GM10248 (cell line): ENCODE results near the gene SHQ1.
"Not testable (repeated sequence)": the region's sequence is repeated elsewhere in the genome, so short reads cannot be mapped to it uniquely, and the experiment has no call there.

ENCODE experiments used
- CTCF ChIA-PET: fragments of 300-600 bp; sonication (Branson Sonifier 250); formaldehyde crosslinking; extraction: SDS; loops from one replicate; lab custom pipeline; 2021; ENCODE audit warnings: antibody characterized with exemption; lab: Yijun Ruan, JAX
- POLR2A ChIA-PET: fragments of 350-650 bp; sonication (Branson Sonifier 250); formaldehyde crosslinking; extraction: SDS; loops from one replicate; lab custom pipeline; 2020; ENCODE audit warnings: antibody characterized with exemption; lab: Yijun Ruan, JAX
- DNase-seq: peaks from one replicate; pipeline ENCODE4 v3.0.0; 2012; ENCODE audit errors: extremely low spot score
- CTCF ChIP-seq: IDR thresholded peaks from 2 replicates; pipeline ENCODE4 v1.5.1; 2012; ENCODE audit warnings: mild to moderate bottlenecking, low read depth; ENCODE audit errors: extremely low read depth, missing control alignments, control extremely low read depth

SHQ1 gene

DNA sequence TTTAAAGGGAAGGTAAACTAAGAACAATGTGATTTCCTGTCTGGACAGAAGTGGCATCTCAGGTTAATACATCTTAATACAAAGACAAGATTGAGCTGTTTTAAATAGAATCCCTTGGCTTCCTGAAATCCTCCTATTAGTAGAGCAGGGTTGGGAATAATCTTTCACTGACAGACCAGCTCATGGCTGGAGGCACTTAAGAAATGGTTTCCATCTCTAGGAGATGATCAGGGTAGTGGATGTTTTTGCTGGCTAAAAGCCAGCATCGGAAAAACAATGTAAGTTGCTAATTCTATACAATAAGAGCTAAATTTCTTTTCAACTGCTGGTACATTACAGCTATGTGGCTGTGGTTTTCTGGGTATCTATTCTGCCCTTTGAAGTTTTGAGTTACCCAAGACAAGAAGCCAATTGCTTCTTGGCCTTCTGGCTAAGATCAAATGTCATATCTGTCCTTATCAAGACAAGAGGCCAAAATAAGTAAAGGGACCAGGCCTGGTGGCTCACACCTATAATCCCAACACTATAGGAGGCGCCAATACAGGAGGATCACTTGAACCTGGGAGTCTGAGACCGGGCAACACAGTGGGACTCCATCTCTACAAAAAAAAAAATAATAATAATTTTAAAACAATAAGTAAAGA is 49.6 kb downstream of the SHQ1 start:
- ChIA-PET POLR2A (no interaction called here), CTCF (interaction anchor here (0.9 to 2.0 kb wide), 5 partner anchors 10 to 923 kb away, joined by 3 to 7 read pairs (median 4); no protein-coding TSS in a partner anchor)
- no peak for DNase-seq
- TF ChIP-seq CTCF = no peak

- CTCF ChIA-PET = interaction anchor here (0.9 to 2.0 kb wide), 5 partner anchors 11 to 922 kb away, joined by 3 to 7 read pairs (median 4); no protein-coding TSS in a partner anchor
- POLR2A ChIA-PET = no interaction called here
- TF ChIP-seq CTCF = no peak
- no peak for DNase-seq
Observed at GRCh38 chr3:72797773-72798543, 50.3 kb downstream of the SHQ1 start.

DNA sequence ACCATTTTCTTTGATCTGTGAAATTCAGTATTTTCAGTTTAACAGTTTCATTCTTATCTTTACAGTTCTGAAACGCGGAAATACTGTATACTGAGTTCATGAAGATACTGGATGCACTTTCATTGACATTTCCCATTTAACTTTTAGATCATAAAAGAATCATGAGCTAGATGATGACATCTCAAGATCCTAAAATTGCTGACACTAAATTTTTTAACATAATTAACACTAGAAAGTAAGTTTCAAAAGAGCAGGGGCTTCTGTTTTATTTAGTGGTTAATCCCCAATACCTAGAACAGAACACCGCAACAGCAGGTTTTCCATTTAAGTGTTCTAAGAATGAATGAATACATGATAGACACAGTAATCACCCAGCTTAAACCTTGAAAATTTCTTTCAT is 54.2 kb downstream of the SHQ1 start:
- ChIA-PET CTCF (interaction anchor here (0.8 to 2.1 kb wide), 4 partner anchors 9 to 128 kb away, joined by 3 to 6 read pairs (median 4); no protein-coding TSS in a partner anchor), POLR2A (no interaction called here)
- no peak for TF ChIP-seq CTCF
- DNase-seq = no peak

- CTCF ChIA-PET = interaction anchor here (0.9 to 1.7 kb wide), 4 partner anchors 9 to 126 kb away, joined by 3 to 9 read pairs (median 4); no protein-coding TSS in a partner anchor
- DNase-seq = no peak
Observed at GRCh38 chr3:72791161-72791560, 57.1 kb downstream of the SHQ1 start.

DNA sequence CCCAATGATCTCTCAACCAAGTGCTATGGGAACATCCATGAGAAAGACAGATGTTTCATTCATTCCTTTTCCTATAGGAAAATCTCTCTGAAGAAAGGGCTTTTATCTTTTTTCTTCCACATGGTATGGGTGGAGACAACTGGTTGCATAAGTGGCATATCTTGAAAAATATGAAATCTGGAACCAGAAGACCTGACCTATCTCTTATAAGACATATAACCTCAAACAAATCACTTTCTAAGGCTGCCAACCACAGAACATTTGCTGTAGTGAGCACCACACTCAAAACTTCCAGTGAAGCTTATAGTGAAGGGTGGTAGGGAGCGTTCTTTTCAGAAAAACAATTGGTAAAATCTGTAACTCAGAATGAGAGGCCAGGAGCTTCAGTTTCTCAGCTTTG is 58.5 kb downstream of the SHQ1 start:
- POLR2A ChIA-PET = no interaction called here
- DNase-seq = no peak
- TF ChIP-seq CTCF = no peak
- CTCF ChIA-PET = no interaction called here

More at GRCh38 chr3:72791161-72791560, 57.1 kb downstream of the SHQ1 start:
- no peak for TF ChIP-seq CTCF
- POLR2A ChIA-PET = no interaction called here

- CTCF ChIA-PET, POLR2A ChIA-PET, DNase-seq: not testable (repeated sequence)
Observed at GRCh38 chr3:72788232-72788631, 60.0 kb downstream of the SHQ1 start.
